Activated T-helper 9 cell treated with anti-CD3 and anti-CD28 coated beads, Interleukin-2, amount 50 U/mL, for 16 hours (primary cell): ENCODE data around the gene AP3D1.
"Not testable (repeated sequence)": the region's sequence is repeated elsewhere in the genome, so short reads cannot be mapped to it uniquely, and the experiment has no call there.

ENCODE experiments used
- DNase-seq: peaks from one replicate; pipeline ENCODE4 v3.0.0-alpha.2; 2020; ENCODE audit warnings: low read depth

Gene AP3D1

GRCh38 chr19:2149980-2150793 lies 1.2 kb downstream of the AP3D1 start:
- no peak for DNase-seq

GRCh38 chr19:2148482-2149135 lies 2.8 kb downstream of the AP3D1 start:
- DNase-seq: no peak

- DNase-seq: no peak
Observed at GRCh38 chr19:2145831-2146241, 5.5 kb downstream of the AP3D1 start.

DNA sequence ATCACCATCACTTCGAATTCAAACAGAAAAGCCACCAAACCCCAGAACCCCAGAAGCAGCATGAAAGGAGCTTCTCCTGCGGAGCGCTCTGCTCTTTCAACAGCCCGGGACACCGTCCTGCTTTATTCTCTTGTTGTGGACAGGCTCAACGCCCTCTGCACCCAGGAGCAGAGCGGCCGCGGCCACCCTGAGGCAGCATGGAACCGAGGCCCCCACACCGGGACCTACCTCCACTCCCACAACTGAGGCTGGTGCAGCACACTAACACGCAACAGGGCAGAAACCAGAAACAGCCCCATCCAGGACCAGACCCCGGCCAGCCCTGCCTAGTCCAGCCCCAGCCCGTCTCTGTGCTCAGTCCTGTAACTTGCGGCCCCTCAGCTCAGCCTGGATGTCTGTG lies 7.2 kb downstream of the AP3D1 start:
- DNase-seq: no peak

GRCh38 chr19:2142173-2142829 lies 9.1 kb downstream of the AP3D1 start:
- DNase-seq: no peak

GRCh38 chr19:2140138-2140569 lies 11.2 kb downstream of the AP3D1 start:
- no peak for DNase-seq

- no peak for DNase-seq
Observed at GRCh38 chr19:2139385-2140137, 11.8 kb downstream of the AP3D1 start.

- no peak for DNase-seq
Observed at GRCh38 chr19:2138061-2138728, 13.2 kb downstream of the AP3D1 start.

- no peak for DNase-seq
Observed at GRCh38 chr19:2136796-2137195, 14.6 kb downstream of the AP3D1 start.

DNA sequence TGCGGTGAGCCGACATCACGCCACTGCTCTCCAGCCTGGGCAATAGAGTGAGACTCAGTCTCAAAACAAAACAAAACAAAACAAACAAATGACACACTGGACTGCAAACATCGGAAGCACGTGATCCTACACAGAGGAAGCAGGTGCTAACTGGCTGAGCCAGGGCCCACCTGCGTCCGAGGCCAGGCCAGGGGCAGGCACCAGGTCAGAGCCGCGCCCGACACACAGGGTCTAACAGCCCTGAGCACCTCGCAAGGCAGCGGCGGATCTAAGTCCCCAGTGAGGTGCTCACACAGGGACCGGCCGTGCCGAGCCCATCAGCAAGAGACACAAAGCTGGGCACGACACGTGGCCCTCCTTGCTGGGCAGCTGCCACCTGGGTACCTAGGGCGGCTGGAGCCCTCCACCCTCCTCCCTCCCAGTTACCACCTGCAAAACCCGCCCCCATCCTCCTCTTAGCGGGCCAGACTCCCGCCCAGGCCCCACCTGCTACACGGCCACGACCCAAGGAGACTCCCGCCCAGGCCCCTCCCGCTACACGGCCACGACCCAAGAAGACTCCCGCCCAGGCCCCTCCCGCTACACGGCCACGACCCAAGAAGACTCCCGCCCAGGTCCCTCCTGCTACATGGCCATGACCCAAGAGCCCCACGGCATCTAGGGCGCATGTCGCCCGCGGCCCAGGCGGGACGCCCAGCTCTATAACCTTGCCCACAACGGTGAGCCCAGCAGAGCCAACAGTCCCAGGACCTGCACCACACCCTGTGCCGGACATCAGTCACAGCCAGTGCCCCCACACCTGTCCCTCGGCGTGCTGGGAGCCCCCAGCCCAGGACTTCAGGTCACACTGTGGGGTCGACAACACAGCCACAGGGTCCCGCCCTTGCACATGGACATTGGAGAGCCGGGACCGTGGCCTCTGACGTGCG lies 15.6 kb downstream of the AP3D1 start:
- DNase-seq: no peak

DNA sequence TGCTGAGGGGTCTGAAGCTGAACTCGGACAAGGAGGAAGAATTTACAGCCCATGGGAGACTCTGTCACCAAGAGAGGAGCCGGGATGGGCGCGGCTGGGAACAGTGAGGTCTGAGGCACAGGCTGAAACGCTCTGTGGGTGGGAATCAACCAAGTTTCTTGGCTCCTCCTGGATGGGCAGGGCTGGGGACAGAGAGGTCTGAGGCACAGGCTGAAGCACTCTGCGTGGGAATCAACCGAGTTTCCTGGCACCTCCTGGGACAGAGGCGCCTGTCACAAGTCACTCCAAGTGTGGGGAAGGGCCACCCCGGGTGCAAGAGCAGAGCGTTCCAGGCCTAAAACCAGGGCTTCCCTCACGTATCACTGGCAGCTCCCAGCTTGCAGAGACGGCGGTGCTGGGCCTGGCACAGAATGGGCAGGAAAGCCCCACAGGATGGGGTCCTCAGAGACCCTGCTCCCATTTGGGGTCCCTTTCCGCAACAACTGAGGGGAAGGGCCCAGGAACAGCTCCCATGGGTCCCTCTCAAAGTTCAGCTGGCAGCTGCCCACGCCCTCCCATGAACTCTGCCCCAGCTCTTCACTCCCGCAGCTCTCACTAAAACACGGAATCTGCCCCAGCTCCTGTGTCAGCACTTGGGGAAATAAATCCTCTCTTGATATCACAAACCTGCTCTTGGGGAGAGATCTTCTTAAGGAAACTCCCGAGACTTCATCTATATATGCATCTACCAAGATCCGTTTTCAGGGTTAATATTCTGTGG lies 18.5 kb downstream of the AP3D1 start:
- no peak for DNase-seq

- no peak for DNase-seq
Observed at GRCh38 chr19:2132191-2132590, 19.2 kb downstream of the AP3D1 start.

DNA sequence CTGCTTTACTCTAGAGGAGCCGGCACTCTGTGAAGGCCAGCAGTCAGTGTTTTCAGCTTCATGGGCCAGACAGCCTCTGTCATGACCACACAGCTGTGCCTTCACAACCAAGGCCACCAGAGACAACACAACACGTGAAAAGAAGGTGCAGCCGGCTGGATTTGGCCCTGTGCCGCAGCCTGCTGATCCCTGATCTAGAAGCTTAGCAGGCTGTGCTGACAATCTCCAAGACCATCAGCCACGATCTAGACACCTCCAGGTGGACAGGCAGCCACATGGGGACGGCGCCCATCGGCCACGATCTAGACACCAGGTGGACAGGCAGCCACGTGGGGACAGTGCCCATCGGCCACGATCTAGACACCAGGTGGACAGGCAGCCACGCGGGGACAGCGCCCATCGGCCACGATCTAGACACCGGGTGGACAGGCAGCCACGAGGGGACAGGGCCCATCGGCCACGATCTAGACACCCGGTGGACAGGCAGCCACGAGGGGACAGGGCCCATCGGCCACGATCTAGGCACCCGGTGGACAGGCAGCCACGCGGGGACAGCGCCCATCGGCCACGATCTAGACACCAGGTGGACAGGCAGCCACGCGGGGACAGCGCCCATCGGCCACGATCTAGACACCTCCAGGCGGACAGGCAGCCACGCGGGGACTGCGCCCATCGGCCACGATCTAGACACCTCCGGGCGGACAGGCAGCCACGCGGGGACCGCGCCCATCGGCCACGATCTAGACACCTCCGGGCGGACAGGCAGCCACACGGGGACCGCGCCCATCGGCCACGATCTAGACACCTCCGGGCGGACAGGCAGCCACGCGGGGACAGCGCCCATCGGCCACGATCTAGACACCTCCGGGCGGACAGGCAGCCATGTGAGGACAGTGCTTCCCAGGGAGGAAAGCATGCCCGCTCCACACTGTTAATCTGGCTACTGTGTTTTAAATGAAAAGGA lies 20.1 kb downstream of the AP3D1 start:
- not testable (repeated sequence) for DNase-seq

DNA sequence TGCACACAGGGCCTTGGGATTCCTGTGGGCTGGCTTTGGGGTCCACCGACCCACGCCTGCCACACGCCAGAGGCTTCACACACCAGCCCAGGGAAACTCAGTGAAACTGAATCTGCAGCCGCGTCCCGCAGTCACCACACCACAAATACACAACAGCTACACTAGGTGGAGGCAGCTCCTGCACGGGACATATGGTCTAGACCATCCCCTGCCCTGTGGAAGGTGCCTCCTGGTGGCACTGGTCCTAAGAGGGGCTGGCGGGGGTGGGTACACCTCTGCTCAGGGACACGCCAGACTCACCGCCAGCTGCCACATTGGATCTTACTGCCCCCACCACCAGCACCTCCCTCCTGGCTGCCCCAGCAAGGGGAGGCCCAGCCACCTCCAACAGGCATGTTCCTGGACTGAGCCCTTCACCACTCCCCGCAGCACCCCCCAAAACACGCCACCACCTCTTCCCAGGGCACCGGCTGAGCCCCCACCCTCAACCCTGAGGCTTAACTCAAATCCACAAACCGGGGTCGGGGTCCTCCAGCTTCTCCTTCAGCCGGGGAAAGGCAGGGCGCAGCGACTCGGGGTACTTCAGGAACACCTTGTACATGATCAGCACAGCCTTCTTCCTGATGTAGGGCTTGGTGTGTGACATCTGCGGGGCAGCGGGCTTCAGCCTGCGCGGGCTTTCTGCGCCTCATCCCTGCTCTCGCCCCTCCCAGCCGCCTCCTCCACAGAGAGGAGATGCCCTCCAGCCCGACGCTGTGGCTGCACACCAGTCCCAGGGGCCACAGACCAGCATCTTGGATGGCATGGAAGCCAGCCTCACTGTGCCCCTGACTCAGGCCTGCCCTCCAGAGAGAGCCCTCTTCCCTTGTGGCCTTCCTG lies 21.2 kb downstream of the AP3D1 start:
- DNase-seq: no peak

DNA sequence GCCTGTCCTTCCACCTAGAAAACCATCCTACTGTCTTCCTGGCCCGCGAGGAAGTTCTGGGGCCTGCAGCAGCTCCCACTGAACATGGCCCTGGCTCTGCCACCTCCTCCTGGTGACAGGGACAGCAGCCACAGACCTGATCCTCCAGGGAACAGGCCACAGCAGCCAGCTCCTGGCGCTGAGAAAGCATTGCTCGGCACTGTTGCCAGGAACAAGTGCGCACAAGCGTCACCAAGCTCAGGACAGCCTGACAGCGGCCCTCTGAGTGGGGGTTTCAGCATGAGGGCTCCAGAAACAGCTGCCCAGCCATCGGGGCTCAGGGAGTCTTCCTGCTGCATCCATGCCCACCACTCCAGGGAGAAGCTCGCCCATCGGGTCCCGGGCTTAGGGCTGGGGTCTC lies 21.9 kb downstream of the AP3D1 start:
- no peak for DNase-seq

GRCh38 chr19:2129022-2129421 lies 22.3 kb downstream of the AP3D1 start:
- no peak for DNase-seq

GRCh38 chr19:2128252-2128651 lies 23.1 kb downstream of the AP3D1 start:
- DNase-seq: not testable (repeated sequence)

DNA sequence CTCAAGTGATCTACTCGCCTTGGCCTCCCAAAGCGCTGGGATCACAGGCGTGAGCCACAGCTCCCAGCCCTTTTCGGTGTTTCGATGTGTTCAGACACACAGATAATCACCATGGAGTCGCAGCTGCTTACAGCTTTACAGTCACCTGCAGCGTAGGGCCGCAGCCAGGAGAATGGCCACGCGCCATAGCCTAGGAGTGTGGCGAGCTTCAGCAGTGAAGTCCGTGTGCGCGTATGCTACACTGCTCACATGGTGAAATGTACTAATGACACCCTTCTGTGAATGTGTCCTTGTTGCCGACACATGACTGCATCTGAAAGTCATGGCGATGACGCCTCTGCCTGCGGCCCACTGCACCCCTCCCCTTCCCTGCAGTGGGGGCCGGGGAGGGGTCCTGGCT lies 23.6 kb downstream of the AP3D1 start:
- no peak for DNase-seq
